ENCODE measurements around the gene GRID2IP. TPM values are rescaled to one million over a fixed set of nuclear protein-coding genes. Genes with fewer than 3 reads are reported as not detected.

The GRID2IP gene
- polyA plus RNA-seq, 6 donors from 2014 or later: 0.08 to 0.17 TPM; not detected in 4

DNA sequence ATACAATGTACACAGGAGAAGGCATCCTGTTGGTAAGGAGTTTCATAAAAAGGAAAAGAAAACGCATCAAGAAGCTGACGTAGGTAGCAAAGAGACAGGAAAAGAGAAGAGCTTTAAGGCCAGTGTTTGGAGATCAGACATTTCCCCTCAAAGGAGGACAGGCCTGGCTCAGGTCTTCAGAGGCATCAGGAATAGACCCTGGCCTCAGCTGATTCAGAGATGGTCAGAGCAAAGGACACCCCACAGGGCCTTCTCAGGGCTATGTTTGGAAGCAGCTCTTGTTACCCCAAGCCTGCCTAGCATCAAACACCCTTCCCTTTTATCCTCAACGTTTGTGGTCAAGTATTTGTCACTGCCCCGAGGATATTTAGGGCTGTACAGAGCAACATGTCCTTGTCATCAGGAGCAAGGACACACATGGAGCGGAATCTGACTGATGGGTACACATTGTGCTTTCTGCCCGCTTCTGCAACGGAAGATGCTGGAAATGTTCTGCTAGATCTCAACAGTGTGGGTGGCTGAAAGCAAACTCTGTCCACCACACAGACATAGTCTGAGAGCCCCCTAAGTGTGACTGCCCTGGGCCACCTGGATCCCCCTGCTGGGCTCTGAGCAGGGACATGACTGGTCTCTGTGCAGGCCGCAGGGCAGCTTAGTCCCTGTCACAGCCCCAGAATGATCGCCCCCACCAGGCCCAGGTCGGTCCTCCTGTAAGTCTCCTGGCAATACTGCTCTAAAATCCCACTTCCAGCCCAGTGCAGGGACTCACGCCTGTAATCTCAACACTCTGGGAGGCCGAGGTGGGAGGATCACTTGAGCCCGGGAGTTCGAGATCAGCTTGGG is 25.0 kb upstream of the GRID2IP start:
- Mint-ChIP-seq H3K27ac (peak overlapping the region in 5 of 6 donors; percentile 59 to 94 (median 85)), H3K9me3 (no peaks in the 10 kb centered on the region), H3K36me3 (peaks cover 0 to 10% of the 10 kb centered on the region in 2 donors), H3K4me1 (peaks cover 7 to 27% (median 21%) of the 10 kb centered on the region in 3 donors), H3K27me3 (peaks cover 0 to 8% (median 4%) of the 10 kb centered on the region in 3 donors), H3K4me3 (peak overlapping the region in 7 of 8 donors; percentile 23 to 91 (median 70))
- no peak for ATAC-seq (ENCODE audit: low read depth in 2 of 2)
- DNase-seq: no peak

DNA sequence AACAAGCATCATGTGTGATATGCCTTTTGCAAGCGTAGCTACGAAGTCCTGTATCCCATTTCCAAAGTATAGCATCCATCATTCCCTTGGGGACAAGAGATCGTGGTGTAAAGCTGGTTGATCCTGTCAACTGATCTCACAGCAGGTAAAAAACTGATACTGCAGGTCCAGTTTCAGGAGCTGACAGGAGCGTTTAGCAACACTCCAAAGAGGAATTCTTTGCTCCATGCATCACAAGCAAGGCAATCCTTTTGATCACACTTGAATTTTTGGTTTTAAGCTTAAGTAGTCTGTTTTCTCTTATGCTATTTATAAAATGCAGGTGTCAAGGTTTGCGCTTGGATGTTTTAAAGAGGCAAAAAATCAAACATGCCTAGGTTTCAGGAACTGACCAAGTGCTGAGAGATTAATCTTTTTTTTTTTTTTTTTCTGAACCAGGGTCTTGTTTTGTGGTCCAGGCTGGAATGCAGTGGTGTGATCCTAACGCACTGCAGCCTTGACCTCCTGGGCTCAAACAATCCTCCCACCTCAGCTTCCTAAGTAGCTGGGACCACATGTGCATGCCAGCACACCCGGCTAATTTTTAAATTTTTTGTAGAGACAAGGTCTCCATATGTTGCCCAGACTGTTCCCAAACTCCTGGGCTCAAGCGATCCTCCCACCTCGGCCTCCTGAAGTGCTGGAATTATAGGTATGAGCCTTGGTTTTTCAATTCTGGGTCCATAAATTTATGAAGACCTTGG is 24.2 kb upstream of the GRID2IP start:
- H3K4me1 Mint-ChIP-seq: peaks cover 7 to 22% (median 15%) of the 10 kb centered on the region in 3 donors

DNA sequence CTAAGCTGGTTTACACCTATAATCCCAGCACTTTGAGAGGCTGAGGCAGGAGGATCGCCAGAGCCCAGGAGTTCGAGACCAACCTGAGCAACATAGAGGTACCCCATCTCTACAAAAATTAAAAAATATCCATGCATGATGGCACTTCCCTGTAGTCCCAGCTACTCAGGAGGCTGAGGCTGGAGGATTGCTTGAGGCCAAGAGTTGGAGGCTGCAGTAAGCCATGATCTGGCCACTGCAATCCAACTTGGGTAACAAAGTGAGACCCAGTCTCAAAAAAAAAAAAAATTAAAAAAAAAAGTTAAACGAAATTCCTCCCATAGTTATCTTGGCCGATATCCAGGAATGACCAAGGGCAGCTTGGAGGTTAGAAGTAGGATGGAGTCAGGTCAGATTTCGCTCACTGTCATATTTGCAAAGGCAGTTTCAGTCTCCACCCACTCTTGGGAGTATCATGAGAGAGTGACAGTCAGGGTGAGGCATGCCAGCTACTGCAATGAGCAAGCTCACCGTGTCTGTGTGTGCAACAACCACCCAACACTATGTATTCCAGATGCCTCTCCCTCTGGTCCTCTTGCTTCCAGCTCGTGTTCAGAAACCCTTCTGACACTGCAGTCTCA is 20.0 kb upstream of the GRID2IP start:
- H3K36me3 Mint-ChIP-seq: no peaks in the 10 kb centered on the region

More for the DNA sequence above, 24.2 kb upstream of the GRID2IP start:
- peaks cover 0 to 2% of the 10 kb centered on the region in 2 donors for H3K36me3 Mint-ChIP-seq
- ATAC-seq (ENCODE audit: low read depth in 2 of 2) (no peak), DNase-seq (no peak)
- peak overlapping the region in 2 of 6 donors; percentile 18 to 49 for H3K27ac Mint-ChIP-seq
- H3K27me3 Mint-ChIP-seq: peaks cover 0 to 8% (median 4%) of the 10 kb centered on the region in 3 donors
- H3K4me3 Mint-ChIP-seq: peak overlapping the region in 5 of 8 donors; percentile 36 to 90 (median 70)
- no peaks in the 10 kb centered on the region for H3K9me3 Mint-ChIP-seq

DNA sequence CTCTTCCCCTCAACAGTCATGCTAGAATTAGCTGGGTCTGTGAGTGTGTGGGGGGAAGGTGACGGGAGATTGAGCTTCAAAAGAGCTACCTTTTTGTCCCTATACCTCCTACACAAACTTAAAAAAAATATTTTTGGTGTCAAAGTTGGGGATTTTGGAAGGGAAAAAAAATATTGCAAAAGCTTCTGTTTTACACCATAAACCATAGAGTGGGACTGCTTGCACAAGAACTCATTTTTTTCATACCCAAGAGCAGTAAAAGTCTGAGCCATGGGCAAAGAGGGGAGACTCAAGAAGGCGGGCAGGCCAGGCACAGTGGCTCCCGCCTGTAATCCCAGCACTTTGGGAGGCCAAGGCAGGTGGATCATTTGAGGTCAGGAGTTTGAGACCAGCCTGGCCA is 16.6 kb upstream of the GRID2IP start:
- H3K4me3 Mint-ChIP-seq: no peak overlapping the region
- H3K27ac Mint-ChIP-seq: peak overlapping the region in 1 of 6 donors; percentile 39
- H3K27me3 Mint-ChIP-seq: peaks cover 0 to 6% (median 4%) of the 10 kb centered on the region in 3 donors
- no peaks in the 10 kb centered on the region for H3K4me1 Mint-ChIP-seq
- no peak for ATAC-seq (ENCODE audit: low read depth in 2 of 2)
- no peak for DNase-seq
- H3K36me3 Mint-ChIP-seq: no peaks in the 10 kb centered on the region
- no peaks in the 10 kb centered on the region for H3K9me3 Mint-ChIP-seq

More for the DNA sequence above, 20.0 kb upstream of the GRID2IP start:
- H3K27ac Mint-ChIP-seq: no peak overlapping the region
- H3K27me3 Mint-ChIP-seq: peaks cover 0 to 8% (median 4%) of the 10 kb centered on the region in 3 donors
- no peaks in the 10 kb centered on the region for H3K9me3 Mint-ChIP-seq
- H3K4me1 Mint-ChIP-seq: peaks cover 0 to 2% (median 0%) of the 10 kb centered on the region in 3 donors
- ATAC-seq (ENCODE audit: low read depth in 2 of 2): no peak
- no peak overlapping the region for H3K4me3 Mint-ChIP-seq
- no peak for DNase-seq

DNA sequence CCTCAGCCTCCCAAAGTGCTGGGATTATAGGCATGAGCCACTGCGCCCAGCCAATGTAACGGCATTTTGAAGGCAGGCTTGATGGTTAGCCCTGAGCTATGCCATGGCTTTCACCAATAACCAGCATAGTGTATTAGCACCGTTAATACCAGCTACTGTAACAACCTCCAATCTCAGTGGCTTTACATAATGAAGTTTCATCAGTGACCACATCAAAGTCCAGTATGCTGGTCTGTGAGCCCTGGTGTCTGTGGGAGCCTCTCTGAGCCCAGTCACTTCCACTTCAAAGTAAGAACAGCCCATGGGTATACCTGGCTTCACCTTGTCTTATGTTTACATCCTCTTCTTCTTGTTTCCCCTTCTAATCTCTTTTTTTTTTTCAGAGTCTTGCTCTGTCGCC is 14.4 kb upstream of the GRID2IP start:
- H3K27me3 Mint-ChIP-seq: no peaks in the 10 kb centered on the region

DNA sequence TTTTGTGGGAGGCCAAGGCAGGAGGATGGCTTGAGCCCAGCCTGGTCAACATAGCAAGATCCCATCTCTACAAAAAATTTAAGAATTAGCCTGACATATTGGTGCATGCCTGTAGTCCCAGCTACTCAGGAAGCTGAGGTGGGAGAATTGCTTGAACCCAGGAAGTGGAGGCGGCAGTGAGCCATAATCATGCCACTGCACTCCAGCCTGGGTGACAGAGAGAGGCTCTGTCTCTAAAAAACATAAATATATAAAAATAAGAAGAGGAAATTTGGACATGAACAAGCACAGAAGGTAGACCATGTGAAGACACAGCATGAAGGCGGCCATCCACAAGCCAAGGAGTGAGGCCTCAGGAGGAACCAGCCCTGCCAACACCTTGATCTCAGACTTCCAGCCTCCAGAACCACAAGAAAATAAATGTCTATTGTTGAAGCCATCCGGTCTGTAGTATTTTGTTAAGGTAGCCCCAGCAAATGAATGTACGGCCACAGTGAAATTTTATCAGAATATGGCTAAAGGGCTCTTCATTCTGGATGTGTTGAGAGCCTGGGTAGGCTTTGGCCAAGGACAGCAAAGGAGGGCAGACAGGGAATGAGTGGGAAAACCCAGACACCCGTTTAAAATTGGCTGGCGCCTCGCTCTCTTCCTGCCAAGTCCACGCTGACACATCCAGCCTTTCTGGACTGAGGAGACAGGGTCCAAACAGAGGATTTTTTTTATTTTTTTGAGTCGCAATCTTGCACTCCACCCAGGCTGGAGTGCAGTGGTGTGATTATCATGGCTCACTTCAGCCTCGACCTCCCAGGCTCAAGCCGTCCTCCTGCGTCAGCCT is 12.9 kb upstream of the GRID2IP start:
- Mint-ChIP-seq H3K4me1 (no peaks in the 10 kb centered on the region), H3K9me3 (no peaks in the 10 kb centered on the region), H3K27ac (no peak overlapping the region), H3K27me3 (peaks cover 0 to 6% (median 0%) of the 10 kb centered on the region in 3 donors), H3K4me3 (no peak overlapping the region), H3K36me3 (no peaks in the 10 kb centered on the region)
- DNase-seq: no peak
- ATAC-seq (ENCODE audit: low read depth in 2 of 2): no peak

More for the DNA sequence above, 14.4 kb upstream of the GRID2IP start:
- Mint-ChIP-seq H3K9me3 (no peaks in the 10 kb centered on the region), H3K4me1 (no peaks in the 10 kb centered on the region), H3K27ac (peak overlapping the region in 1 of 6 donors; percentile 87), H3K4me3 (no peak overlapping the region), H3K36me3 (no peaks in the 10 kb centered on the region)
- DNase-seq (no peak), ATAC-seq (ENCODE audit: low read depth in 2 of 2) (no peak)

DNA sequence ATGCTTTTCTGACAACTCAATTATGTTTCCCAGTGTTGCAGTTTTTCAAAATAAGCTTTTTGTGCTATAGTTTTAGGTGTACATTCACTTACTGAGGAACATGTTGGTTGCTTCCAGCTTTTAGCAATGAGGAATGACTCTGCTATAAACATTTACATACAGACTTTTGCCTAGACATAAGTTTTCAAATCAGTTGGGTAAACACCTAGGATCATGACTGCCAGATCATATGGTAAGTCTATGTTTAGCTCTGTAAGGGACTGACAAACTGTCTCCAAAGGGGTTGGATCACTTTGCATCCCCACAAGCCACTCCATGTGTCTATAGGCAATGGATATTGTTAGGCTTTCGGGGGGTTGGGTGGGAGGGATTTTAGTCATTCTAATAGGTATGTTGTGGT is 10.8 kb upstream of the GRID2IP start:
- Mint-ChIP-seq H3K27ac (no peak overlapping the region), H3K4me3 (no peak overlapping the region), H3K27me3 (peaks cover 0 to 6% (median 0%) of the 10 kb centered on the region in 3 donors), H3K4me1 (no peaks in the 10 kb centered on the region), H3K36me3 (no peaks in the 10 kb centered on the region), H3K9me3 (no peaks in the 10 kb centered on the region)
- ATAC-seq (ENCODE audit: low read depth in 2 of 2) (no peak), DNase-seq (no peak)

DNA sequence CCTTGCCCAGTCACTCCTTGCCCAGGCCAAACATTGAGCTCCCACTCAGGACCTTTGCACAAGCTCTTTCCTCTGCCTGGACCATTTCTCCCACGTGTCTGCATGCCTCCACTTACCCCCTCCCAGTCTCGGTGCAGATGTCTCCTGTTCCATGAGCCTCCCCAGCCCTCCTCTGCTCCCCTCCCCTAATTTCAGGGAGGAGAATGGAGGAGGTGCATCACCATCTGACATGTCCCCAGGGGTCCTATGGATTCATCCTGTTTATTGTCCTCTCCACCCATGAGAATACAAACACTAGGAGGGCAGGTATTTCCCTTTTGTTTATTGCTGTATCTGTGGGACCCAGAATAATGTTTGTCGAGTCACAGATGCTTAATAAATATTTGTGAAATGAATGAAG is 8.6 kb upstream of the GRID2IP start:
- Mint-ChIP-seq H3K4me1 (peaks cover 3 to 9% (median 3%) of the 10 kb centered on the region in 3 donors), H3K9me3 (no peaks in the 10 kb centered on the region), H3K27me3 (peaks cover 0 to 6% (median 0%) of the 10 kb centered on the region in 3 donors), H3K4me3 (no peak overlapping the region), H3K27ac (peak overlapping the region in 2 of 6 donors; percentile 20 to 41), H3K36me3 (no peaks in the 10 kb centered on the region)
- ATAC-seq (ENCODE audit: low read depth in 2 of 2): no peak
- DNase-seq: no peak

DNA sequence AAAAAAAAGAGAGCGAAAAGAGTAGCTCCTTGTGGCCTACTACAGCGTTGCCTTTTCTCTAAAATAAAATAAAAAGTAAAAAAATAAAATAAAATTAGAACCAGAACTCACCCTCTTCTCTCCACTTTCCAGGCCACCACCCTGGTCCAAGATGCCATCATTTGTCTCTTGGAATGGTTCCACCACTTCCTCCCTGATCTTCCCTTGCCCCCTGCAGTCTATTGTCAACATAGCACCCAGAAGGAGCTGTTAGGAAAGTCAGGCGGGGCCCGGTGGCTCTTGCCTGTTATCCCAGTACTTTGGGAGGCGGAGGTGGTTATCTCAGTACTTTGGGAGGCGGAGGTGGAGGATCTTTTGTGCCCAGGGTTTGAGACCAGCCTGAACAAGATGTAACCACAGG is 7.6 kb upstream of the GRID2IP start:
- Mint-ChIP-seq H3K4me3 (no peak overlapping the region), H3K36me3 (no peaks in the 10 kb centered on the region), H3K27me3 (peaks cover 0 to 6% (median 0%) of the 10 kb centered on the region in 3 donors), H3K4me1 (peaks cover 3 to 13% (median 7%) of the 10 kb centered on the region in 3 donors), H3K27ac (no peak overlapping the region), H3K9me3 (no peaks in the 10 kb centered on the region)
- DNase-seq (no peak), ATAC-seq (ENCODE audit: low read depth in 2 of 2) (no peak)

DNA sequence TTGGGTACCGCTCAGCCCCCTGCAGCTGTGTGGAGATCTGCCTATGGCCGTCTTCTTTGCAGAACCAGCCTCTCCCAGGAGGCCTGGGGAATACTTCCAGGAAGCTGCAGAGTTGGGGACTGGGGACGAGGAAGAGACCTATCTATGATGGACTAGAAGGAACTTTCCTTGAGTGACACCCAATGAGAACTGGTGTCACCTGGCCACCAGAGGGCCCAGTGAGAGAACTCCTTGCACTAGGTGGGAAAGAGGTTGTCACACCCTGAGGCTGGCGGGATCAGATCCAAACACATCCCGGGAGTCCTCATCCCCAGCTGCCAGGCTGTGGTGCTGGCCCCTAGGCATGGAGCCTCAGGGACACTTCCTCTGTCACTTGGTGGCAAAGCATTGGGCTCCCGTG is 4.9 kb upstream of the GRID2IP start:
- H3K4me3 Mint-ChIP-seq: peak overlapping the region in 1 of 8 donors; percentile 61
- no peak for ATAC-seq (ENCODE audit: low read depth in 2 of 2)
- no peaks in the 10 kb centered on the region for H3K9me3 Mint-ChIP-seq
- peaks cover 0 to 6% (median 0%) of the 10 kb centered on the region in 3 donors for H3K27me3 Mint-ChIP-seq
- DNase-seq: no peak
- no peaks in the 10 kb centered on the region for H3K36me3 Mint-ChIP-seq
- H3K27ac Mint-ChIP-seq: no peak overlapping the region
- H3K4me1 Mint-ChIP-seq: peaks cover 3 to 13% (median 7%) of the 10 kb centered on the region in 3 donors

DNA sequence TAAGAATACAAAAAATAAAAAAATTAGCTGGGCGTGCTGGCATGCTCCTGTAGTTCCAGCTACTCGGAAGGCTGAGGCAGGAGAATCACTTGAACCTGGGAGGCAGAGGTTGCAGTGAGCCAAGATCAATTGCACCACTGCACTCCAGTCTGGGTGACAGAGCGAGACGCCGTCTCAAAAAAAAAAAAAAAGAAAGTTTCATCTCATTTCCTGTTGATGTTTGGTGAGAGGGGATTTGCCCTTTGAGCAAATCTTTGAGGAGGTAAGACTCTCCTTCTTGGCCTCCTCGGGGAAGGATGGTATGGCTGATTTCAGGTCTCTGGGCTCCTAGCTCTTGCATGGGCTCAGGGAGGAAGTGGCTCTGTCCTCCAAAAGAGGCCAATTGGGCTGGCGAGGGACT is 3.6 kb upstream of the GRID2IP start:
- no peaks in the 10 kb centered on the region for H3K36me3 Mint-ChIP-seq
- DNase-seq (no peak), ATAC-seq (ENCODE audit: low read depth in 2 of 2) (peak; percentile 71 to 77)
- peak overlapping the region in 5 of 6 donors; percentile 52 to 98 (median 85) for H3K27ac Mint-ChIP-seq
- H3K4me1 Mint-ChIP-seq: peaks cover 3 to 13% (median 7%) of the 10 kb centered on the region in 3 donors
- H3K4me3 Mint-ChIP-seq: peak overlapping the region in 6 of 8 donors; percentile 17 to 73 (median 43)
- peaks cover 0 to 3% (median 0%) of the 10 kb centered on the region in 3 donors for H3K27me3 Mint-ChIP-seq
- no peaks in the 10 kb centered on the region for H3K9me3 Mint-ChIP-seq

DNA sequence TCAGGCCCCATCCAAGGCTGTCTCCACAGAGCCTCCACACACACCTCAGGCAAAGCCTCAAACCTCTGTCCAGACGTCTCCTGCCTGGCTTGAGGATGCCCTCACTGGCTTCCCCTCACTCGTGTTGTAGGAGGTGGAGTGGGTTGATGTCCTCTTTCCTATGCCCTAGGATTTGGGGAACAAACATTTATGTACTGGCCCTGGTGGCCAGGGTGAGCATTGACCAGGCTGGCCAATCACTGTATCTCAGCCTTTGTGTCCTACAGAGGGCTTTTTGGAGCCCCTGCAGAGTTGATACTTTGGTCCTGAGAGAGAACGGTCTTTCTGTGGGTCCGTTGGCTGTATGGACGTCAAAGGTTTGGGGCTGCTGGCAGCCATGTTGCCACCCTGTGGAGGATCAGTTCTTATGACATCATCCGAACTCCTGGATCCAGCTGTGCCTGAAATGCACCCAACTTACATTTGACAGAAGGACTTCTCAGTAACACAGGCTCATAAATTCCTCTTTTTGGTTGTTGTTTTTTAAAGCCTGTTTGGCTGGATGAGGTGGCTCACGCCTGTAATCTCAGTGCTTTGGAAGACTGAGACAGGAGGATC is 2.3 kb upstream of the GRID2IP start:
- no peaks in the 10 kb centered on the region for H3K36me3 Mint-ChIP-seq
- peak overlapping the region in 1 of 6 donors; percentile 47 for H3K27ac Mint-ChIP-seq
- H3K4me3 Mint-ChIP-seq: no peak overlapping the region
- DNase-seq: no peak
- H3K9me3 Mint-ChIP-seq: no peaks in the 10 kb centered on the region
- no peaks in the 10 kb centered on the region for H3K27me3 Mint-ChIP-seq
- peaks cover 3 to 13% (median 7%) of the 10 kb centered on the region in 3 donors for H3K4me1 Mint-ChIP-seq
- no peak for ATAC-seq (ENCODE audit: low read depth in 2 of 2)
